DND-41 (cell line): ENCODE data around the gene NMT2.

Source experiments
- EZH2 ChIP-seq: IDR thresholded peaks from 3 replicates; pipeline ENCODE4 v1.6.1; 2012; ENCODE audit warnings: borderline replicate concordance, low read depth, mild to moderate bottlenecking, moderate library complexity, low read length, inconsistent platforms; ENCODE audit not compliant: severe bottlenecking
- TF ChIP-seq, protein P1 (sequence below): IDR thresholded peaks from 2 replicates; pipeline ENCODE4 v1.5.1; 2012; ENCODE audit warnings: borderline replicate concordance, low read length, moderate library complexity, mild to moderate bottlenecking; ENCODE audit not compliant: poor library complexity, severe bottlenecking; ENCODE audit errors: extremely low read depth

DNA sequence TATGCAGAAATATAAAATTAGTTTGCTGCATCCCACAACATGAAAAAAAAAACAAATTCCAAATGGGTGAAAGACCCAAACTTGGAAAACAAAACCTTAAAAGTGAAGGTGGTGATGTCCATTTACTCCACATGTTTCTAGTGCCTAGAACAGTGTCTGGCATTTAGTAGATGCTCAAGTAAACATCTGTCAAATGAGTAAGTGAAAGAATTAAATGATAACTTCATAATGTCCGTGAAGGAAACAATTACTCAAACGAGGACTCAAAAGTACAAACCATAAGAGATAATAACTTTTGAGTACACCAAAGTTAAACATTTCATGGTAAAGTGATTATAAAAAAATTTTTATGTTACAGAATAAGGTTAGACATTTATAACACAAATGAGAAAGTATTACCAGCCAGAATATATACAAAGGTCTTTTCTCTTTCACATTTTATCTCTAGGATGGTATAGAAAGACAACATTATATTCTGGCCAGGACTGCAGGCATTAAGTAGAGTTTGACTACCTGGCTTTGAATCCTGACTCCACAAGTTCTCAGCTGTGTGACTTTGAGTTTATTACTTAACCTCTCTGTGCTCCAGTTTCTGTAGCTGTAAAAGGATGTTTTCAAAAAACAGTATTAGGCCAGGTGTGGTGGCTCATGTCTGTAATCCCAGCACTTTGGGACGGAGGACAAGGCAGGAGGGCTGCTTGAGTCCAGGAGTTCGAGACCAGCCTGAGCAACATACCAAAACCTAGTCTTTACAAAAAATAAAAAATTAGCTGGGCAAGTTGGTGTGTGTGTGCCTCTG, 20.7 kb downstream of the NMT2 start:
- TF ChIP-seq, protein P1, sequence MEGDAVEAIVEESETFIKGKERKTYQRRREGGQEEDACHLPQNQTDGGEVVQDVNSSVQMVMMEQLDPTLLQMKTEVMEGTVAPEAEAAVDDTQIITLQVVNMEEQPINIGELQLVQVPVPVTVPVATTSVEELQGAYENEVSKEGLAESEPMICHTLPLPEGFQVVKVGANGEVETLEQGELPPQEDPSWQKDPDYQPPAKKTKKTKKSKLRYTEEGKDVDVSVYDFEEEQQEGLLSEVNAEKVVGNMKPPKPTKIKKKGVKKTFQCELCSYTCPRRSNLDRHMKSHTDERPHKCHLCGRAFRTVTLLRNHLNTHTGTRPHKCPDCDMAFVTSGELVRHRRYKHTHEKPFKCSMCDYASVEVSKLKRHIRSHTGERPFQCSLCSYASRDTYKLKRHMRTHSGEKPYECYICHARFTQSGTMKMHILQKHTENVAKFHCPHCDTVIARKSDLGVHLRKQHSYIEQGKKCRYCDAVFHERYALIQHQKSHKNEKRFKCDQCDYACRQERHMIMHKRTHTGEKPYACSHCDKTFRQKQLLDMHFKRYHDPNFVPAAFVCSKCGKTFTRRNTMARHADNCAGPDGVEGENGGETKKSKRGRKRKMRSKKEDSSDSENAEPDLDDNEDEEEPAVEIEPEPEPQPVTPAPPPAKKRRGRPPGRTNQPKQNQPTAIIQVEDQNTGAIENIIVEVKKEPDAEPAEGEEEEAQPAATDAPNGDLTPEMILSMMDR = no peak
- TF ChIP-seq EZH2 = no peak
